Liver (tissue), 9 donors: ENCODE results near the gene RFC2. TPM values are rescaled to one million over a fixed set of nuclear protein-coding genes. Genes with fewer than 3 reads are reported as not detected.

ENCODE experiments used
- DNase-seq: peaks from one replicate; pipeline ENCODE4 v3.0.0-alpha.2; 2017; ENCODE audit warnings: low spot score
- H3K27ac ChIP-seq, 2 donors: one replicate each; pipeline ENCODE4 v1.7.0; 2013; ENCODE audit warnings: inconsistent platforms in 2 of 2, low read length in 2 of 2, control low read depth in 1 of 2, low read depth in 1 of 2, mild to moderate bottlenecking in 1 of 2
- H3K27me3 ChIP-seq, 4 donors: one replicate each; pipeline versions ENCODE4 v1.6.1 to v1.7.0; 2013; ENCODE audit warnings: low read length in 3 of 4, inconsistent platforms in 1 of 4, mild to moderate bottlenecking in 1 of 4, moderate library complexity in 1 of 4; ENCODE audit not compliant: control insufficient read depth in 4 of 4, insufficient read depth in 4 of 4
- H3K36me3 ChIP-seq, 4 donors: one replicate each; pipeline versions ENCODE4 v1.6.1 to v1.7.0; 2013; ENCODE audit warnings: low read length in 3 of 4, mild to moderate bottlenecking in 3 of 4, low read depth in 1 of 4, moderate library complexity in 1 of 4; ENCODE audit not compliant: control insufficient read depth in 4 of 4, insufficient read depth in 3 of 4
- H3K4me1 ChIP-seq, 4 donors: one replicate each; pipeline versions ENCODE4 v1.6.1 to v1.7.0; 2013; ENCODE audit warnings: low read length in 3 of 4, mild to moderate bottlenecking in 3 of 4, moderate library complexity in 1 of 4; ENCODE audit not compliant: control insufficient read depth in 4 of 4, insufficient read depth in 4 of 4
- H3K4me3 ChIP-seq, 3 donors: one replicate each; pipeline versions ENCODE4 v1.6.1 to v1.7.0; 2013; ENCODE audit warnings: low read length in 3 of 3, control low read depth in 1 of 3, low read depth in 1 of 3, mild to moderate bottlenecking in 1 of 3
- H3K9ac ChIP-seq, 2 donors: one replicate each; pipeline ENCODE4 v1.7.0; 2013; ENCODE audit warnings: low read length in 2 of 2, mild to moderate bottlenecking in 2 of 2, moderate library complexity in 2 of 2, control low read depth in 1 of 2, low read depth in 1 of 2
- H3K9me3 ChIP-seq, 4 donors: one replicate each; pipeline versions ENCODE4 v1.6.1 to v1.7.0; 2013; ENCODE audit warnings: low read length in 3 of 4; ENCODE audit not compliant: control insufficient read depth in 4 of 4
- ATF3 ChIP-seq: IDR thresholded peaks from 2 replicates; pipeline ENCODE4 v1.6.1; 2016; ENCODE audit warnings: antibody characterized with exemption
- CTCF ChIP-seq: fragments of 150-350 bp; IDR thresholded peaks from 2 replicates; pipeline ENCODE4 v1.5.1; 2017; ENCODE audit warnings: improper control_type of control experiment, low read depth, low read length; ENCODE audit not compliant: missing input control
- FOXA1 ChIP-seq: IDR thresholded peaks from 2 replicates; pipeline ENCODE4 v1.6.1; 2016; ENCODE audit warnings: antibody characterized with exemption
- FOXA2 ChIP-seq: IDR thresholded peaks from 2 replicates; pipeline ENCODE4 v1.6.1; 2016; ENCODE audit warnings: antibody characterized with exemption
- GABPA ChIP-seq, 2 donors: IDR thresholded peaks in 1 of 2; conservative IDR thresholded peaks in 1 of 2; 2 replicates each; pipeline ENCODE4 v1.6.1; 2016; ENCODE audit warnings: antibody characterized with exemption in 2 of 2, mild to moderate bottlenecking in 1 of 2, moderate library complexity in 1 of 2
- HNF4A ChIP-seq, 2 donors: conservative IDR thresholded peaks; 2 replicates each; pipeline ENCODE4 v1.6.1; 2016; ENCODE audit warnings: antibody characterized with exemption in 2 of 2, mild to moderate bottlenecking in 2 of 2
- HNF4G ChIP-seq: IDR thresholded peaks from 2 replicates; pipeline ENCODE4 v1.6.1; 2016; ENCODE audit warnings: antibody characterized with exemption
- JUND ChIP-seq, 2 donors: IDR thresholded peaks; 2 replicates each; pipeline ENCODE4 v1.6.1; 2016; ENCODE audit warnings: antibody characterized with exemption in 2 of 2
- MAX ChIP-seq: IDR thresholded peaks from 2 replicates; pipeline ENCODE4 v1.6.1; 2016; ENCODE audit warnings: antibody characterized with exemption
- NR2F2 ChIP-seq: IDR thresholded peaks from 2 replicates; pipeline ENCODE4 v1.6.1; 2016; ENCODE audit warnings: antibody characterized with exemption
- RAD21 ChIP-seq, 2 donors: IDR thresholded peaks; 2 replicates each; pipeline ENCODE4 v1.6.1; 2016; ENCODE audit warnings: antibody characterized with exemption in 2 of 2, mild to moderate bottlenecking in 2 of 2
- RXRA ChIP-seq, 2 donors: IDR thresholded peaks; 2 replicates each; pipeline ENCODE4 v1.6.1; 2017 to 2018; ENCODE audit warnings: antibody characterized with exemption in 2 of 2, mild to moderate bottlenecking in 1 of 2
- SP1 ChIP-seq: IDR thresholded peaks from 2 replicates; pipeline ENCODE4 v1.6.1; 2018; ENCODE audit warnings: antibody characterized with exemption, mild to moderate bottlenecking
- TAF1 ChIP-seq: conservative IDR thresholded peaks from 2 replicates; pipeline ENCODE4 v1.6.1; 2016; ENCODE audit warnings: antibody characterized with exemption, mild to moderate bottlenecking
- YY1 ChIP-seq: IDR thresholded peaks from 2 replicates; pipeline ENCODE4 v1.6.1; 2016; ENCODE audit warnings: antibody characterized with exemption, mild to moderate bottlenecking
- ZBTB33 ChIP-seq: IDR thresholded peaks from 2 replicates; pipeline ENCODE4 v1.6.1; 2016; ENCODE audit warnings: antibody characterized with exemption
- WGBS: extraction: QIAGEN DNeasy Blood & Tissue Kit; methylation state at CpG from one replicate; pipeline ENCODE4 v1.1.7; 2013; 5-methylcytosine and 5-hydroxymethylcytosine counted together
- polyA plus RNA-seq, 2 donors: library from polyadenylated mRNA; stranded (reverse) in 1 of 2; unstranded in 1 of 2; fragments of 200-250 nt in 1 of 2; fragments of >200 nt in 1 of 2; fragmentation: Nextera tagmentation in 1 of 2; extraction: Ambion mirVana in 1 of 2; gene quantifications; one replicate each; pipeline versions ENCODE4 v1.2.1 to v1.2.3, GENCODE V29; 2013 to 2015
- total RNA-seq, 2 donors: library from RNA; depleted of rRNA; stranded (reverse); fragments of >200 nt; gene quantifications; one replicate each; pipeline ENCODE4 v1.2.3, GENCODE V29; 2014
- donor health status: healthy.
- donor health status: healthy.
- donor health status: healthy.
- donor health status: healthy.
- donor health status: healthy.

RFC2 gene
- total and polyA plus RNA-seq, 4 donors: 12.8 to 23.8 (median 14.8) TPM

- H3K27me3 ChIP-seq: no peaks in the 10 kb centered on the region
- no peak overlapping the region for H3K4me3 ChIP-seq
- 53% methylated on average over 20 of the region's 20 CpGs for WGBS
- H3K4me1 ChIP-seq: peaks cover 8 to 25% (median 11%) of the 10 kb centered on the region in 4 donors
- H3K9me3 ChIP-seq: no peaks in the 10 kb centered on the region
- H3K9ac ChIP-seq: no peak overlapping the region
- no peak overlapping the region for H3K27ac ChIP-seq
- TF ChIP-seq SP1: peak; percentile 31
- TF ChIP-seq HNF4G: no peak
- TF ChIP-seq RXRA (IDR thresholded peaks at IDR 0.05): peak in 1 of 2 donors; percentile 22
- DNase-seq: no peak
- no peaks in the 10 kb centered on the region for H3K36me3 ChIP-seq
Measured at GRCh38 chr7:74288034-74288881, 34.1 kb upstream of the RFC2 start.

GRCh38 chr7:74287303-74288033 is 33.3 kb upstream of the RFC2 start:
- Histone ChIP-seq H3K4me3 (no peak overlapping the region), H3K9me3 (no peaks in the 10 kb centered on the region), H3K27ac (no peak overlapping the region), H3K4me1 (peaks cover 2 to 20% (median 5%) of the 10 kb centered on the region in 4 donors), H3K27me3 (no peaks in the 10 kb centered on the region), H3K36me3 (no peaks in the 10 kb centered on the region), H3K9ac (no peak overlapping the region)
- no peak for DNase-seq
- WGBS: 78% methylated on average over 7 of the region's 7 CpGs
- no peak for TF ChIP-seq TAF1
- no peak for TF ChIP-seq MAX
- no peak for TF ChIP-seq JUND (IDR thresholded peaks at IDR 0.05)
- TF ChIP-seq FOXA1: no peak
- no peak for TF ChIP-seq FOXA2
- TF ChIP-seq YY1: no peak
- no peak for TF ChIP-seq RXRA (IDR thresholded peaks at IDR 0.05)
- no peak for TF ChIP-seq ATF3
- no peak for TF ChIP-seq ZBTB33
- no peak for TF ChIP-seq CTCF
- no peak for TF ChIP-seq HNF4A (conservative IDR thresholded peaks at IDR 0.05)
- no peak for TF ChIP-seq NR2F2
- no peak for TF ChIP-seq RAD21 (IDR thresholded peaks at IDR 0.05)
- no peak for TF ChIP-seq HNF4G
- no peak for TF ChIP-seq GABPA (IDR thresholded peaks at IDR 0.05 in 1 of 2, conservative IDR thresholded peaks at IDR 0.05 in 1 of 2)
- TF ChIP-seq SP1: no peak
